Osteocyte (in vitro differentiated cells): ENCODE results near the gene EPAS1. TPM values are rescaled to one million over a fixed set of nuclear protein-coding genes. Genes with fewer than 3 reads are reported as not detected.

Experiments
- DNase-seq: peaks from one replicate; pipeline ENCODE4 v3.0.0; 2021; ENCODE audit warnings: mixed read lengths; ENCODE audit not compliant: unreplicated experiment; ENCODE audit errors: extremely low spot score
- H3K27ac Mint-ChIP-seq: one replicate; pipeline ENCODE4 v1.8.0; 2021; ENCODE audit warnings: mild to moderate bottlenecking, mixed read lengths; ENCODE audit not compliant: unreplicated experiment
- H3K27me3 Mint-ChIP-seq: one replicate; pipeline ENCODE4 v1.8.0; 2021; ENCODE audit warnings: mixed read lengths; ENCODE audit not compliant: unreplicated experiment
- H3K36me3 Mint-ChIP-seq: one replicate; pipeline ENCODE4 v1.8.0; 2021; ENCODE audit warnings: mixed read lengths; ENCODE audit not compliant: unreplicated experiment
- H3K4me1 Mint-ChIP-seq: one replicate; pipeline ENCODE4 v1.8.0; 2021; ENCODE audit warnings: mixed read lengths; ENCODE audit not compliant: unreplicated experiment
- H3K4me3 Mint-ChIP-seq: one replicate; pipeline ENCODE4 v1.8.0; 2021; ENCODE audit warnings: mild to moderate bottlenecking, moderate library complexity, mixed read lengths; ENCODE audit not compliant: unreplicated experiment
- H3K9me3 Mint-ChIP-seq: one replicate; pipeline ENCODE4 v1.8.0; 2021; ENCODE audit warnings: mixed read lengths; ENCODE audit not compliant: unreplicated experiment
- total RNA-seq: library from RNA; stranded (reverse); gene quantifications from 2 replicates; pipeline ENCODE4 v1.2.1, GENCODE V29; 2021
- TF ChIP-seq, protein P1 (sequence below): fragments of 200-600 bp; sonication (generic); IDR thresholded peaks from 2 replicates; pipeline ENCODE4 v1.5.0; 2021; ENCODE audit warnings: antibody characterized with exemption, mild to moderate bottlenecking, moderate library complexity

EPAS1 gene
- total RNA-seq, 1 donor from 2014 or later, result 14.1 TPM

DNA sequence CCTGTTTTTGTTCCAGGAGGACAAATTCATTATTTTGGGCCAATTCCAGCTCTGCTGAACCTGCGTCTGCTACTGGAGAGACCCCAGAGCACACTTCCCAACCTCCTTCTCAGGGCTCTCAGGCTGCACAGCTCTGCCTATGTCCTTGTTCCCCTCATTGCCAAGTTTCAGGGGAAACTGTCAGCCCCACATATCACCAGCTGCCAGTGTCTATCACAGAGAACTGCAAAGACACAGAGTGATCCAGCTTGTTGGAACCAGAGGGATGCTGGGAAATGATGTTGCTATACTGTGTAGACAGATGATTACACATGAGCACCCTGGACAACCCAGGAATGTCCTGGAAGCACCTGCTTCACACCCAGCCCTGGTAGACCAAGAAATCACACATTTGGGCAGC lies 114.8 kb downstream of the EPAS1 start:
- H3K27ac Mint-ChIP-seq, result no peak overlapping the region
- no peak overlapping the region for H3K4me3 Mint-ChIP-seq

DNA sequence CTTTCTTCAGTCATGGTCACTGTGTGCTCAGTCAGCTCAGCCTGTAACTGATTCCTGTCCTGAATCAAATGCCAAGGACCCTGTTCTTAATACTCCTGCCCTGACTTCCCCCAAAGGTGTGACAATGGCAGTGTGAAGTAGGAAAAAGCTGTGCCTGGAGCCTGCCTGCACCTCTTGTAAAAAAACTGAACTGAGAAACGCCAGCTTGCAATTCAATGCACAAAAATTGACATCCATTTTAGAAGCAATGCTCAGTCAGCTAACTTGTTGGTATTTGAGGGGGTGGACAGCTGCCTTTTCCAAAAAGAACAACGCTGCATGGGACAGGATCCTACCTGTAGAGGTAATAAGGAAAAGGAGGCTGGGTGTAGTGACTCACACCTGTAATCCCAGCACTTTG lies 115.9 kb downstream of the EPAS1 start:
- Mint-ChIP-seq H3K27me3 (peaks cover 18% of the 10 kb centered on the region), H3K36me3 (peaks cover 1% of the 10 kb centered on the region), H3K9me3 (peaks cover 19% of the 10 kb centered on the region), H3K4me1 (no peaks in the 10 kb centered on the region), H3K27ac (no peak overlapping the region), H3K4me3 (no peak overlapping the region)
- TF ChIP-seq, protein P1, sequence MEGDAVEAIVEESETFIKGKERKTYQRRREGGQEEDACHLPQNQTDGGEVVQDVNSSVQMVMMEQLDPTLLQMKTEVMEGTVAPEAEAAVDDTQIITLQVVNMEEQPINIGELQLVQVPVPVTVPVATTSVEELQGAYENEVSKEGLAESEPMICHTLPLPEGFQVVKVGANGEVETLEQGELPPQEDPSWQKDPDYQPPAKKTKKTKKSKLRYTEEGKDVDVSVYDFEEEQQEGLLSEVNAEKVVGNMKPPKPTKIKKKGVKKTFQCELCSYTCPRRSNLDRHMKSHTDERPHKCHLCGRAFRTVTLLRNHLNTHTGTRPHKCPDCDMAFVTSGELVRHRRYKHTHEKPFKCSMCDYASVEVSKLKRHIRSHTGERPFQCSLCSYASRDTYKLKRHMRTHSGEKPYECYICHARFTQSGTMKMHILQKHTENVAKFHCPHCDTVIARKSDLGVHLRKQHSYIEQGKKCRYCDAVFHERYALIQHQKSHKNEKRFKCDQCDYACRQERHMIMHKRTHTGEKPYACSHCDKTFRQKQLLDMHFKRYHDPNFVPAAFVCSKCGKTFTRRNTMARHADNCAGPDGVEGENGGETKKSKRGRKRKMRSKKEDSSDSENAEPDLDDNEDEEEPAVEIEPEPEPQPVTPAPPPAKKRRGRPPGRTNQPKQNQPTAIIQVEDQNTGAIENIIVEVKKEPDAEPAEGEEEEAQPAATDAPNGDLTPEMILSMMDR, result no peak
- DNase-seq, result no peak

More for the DNA sequence above, 114.8 kb downstream of the EPAS1 start:
- Mint-ChIP-seq H3K9me3 (peaks cover 17% of the 10 kb centered on the region), H3K36me3 (peaks cover 1% of the 10 kb centered on the region), H3K4me1 (no peaks in the 10 kb centered on the region), H3K27me3 (peaks cover 18% of the 10 kb centered on the region)
- DNase-seq, result no peak
- TF ChIP-seq, protein P1, result no peak

DNA sequence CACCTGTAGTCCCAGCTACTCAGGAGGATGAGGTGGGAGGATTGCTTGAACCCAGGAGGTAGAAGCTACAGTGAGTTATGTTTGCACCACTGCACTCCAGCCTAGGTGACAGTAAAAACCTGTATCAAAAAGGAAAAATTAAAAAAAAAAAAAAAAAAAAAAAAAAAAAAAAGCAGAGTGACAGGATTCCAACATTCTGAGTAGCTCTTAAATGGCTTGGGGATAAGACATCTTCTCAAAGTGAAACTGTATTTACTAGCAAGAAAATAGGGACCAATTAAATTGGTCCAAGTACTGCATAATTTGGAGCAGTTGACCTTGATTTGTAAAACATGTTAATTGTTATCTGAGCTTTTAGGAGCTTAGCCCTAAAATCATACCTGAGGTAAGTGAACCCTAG lies 116.4 kb downstream of the EPAS1 start:
- H3K4me3 Mint-ChIP-seq, result no peak overlapping the region
- peaks cover 18% of the 10 kb centered on the region for H3K27me3 Mint-ChIP-seq
- peaks cover 23% of the 10 kb centered on the region for H3K9me3 Mint-ChIP-seq
- H3K36me3 Mint-ChIP-seq, result peaks cover 1% of the 10 kb centered on the region
- DNase-seq, result no peak
- H3K27ac Mint-ChIP-seq, result no peak overlapping the region
- TF ChIP-seq, protein P1, result no peak
- no peaks in the 10 kb centered on the region for H3K4me1 Mint-ChIP-seq

DNA sequence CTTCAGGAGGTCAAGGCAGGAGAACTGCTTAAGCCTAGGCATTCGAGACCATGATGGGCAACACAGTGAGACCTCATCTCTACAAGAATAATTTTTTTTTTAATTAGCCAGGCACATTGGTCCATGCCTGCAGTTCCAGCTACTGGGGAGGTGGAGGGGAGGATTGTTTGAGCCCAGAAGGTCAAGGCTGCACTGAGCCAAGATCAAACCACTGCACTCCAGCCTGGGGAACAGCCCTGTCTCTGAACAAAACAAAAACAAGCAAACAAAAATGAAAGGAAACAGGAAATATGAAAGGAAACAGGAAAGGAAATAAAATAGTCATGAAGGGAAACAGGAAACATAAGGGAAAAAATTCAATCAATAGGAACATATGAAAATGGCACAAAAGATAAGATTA lies 117.5 kb downstream of the EPAS1 start:
- Mint-ChIP-seq H3K4me3 (no peak overlapping the region), H3K4me1 (no peaks in the 10 kb centered on the region), H3K9me3 (peaks cover 31% of the 10 kb centered on the region), H3K27me3 (peaks cover 28% of the 10 kb centered on the region), H3K36me3 (peaks cover 1% of the 10 kb centered on the region), H3K27ac (no peak overlapping the region)
- no peak for DNase-seq
- TF ChIP-seq, protein P1, result no peak

DNA sequence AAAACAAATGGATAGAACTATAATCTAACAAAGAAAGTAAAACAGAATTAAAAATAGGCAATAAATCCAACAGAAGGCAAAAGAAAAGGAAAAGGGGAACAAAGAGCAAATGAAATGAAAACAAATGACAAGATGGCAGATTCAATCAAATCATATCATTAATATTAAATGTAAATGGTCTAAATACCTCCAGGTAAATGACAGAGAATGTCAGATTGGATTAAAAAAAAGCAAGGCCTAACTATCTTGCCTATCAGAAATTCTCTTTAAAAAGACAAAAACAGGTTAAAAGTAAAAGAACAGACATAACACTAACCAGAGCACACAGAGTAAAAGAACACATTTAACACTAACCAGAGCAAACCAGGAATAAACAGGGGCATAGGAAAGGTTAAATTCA lies 119.1 kb downstream of the EPAS1 start:
- Mint-ChIP-seq H3K4me1 (no peaks in the 10 kb centered on the region), H3K9me3 (peaks cover 39% of the 10 kb centered on the region), H3K4me3 (no peak overlapping the region), H3K27ac (no peak overlapping the region), H3K27me3 (peaks cover 29% of the 10 kb centered on the region), H3K36me3 (peaks cover 1% of the 10 kb centered on the region)
- TF ChIP-seq, protein P1, result no peak
- DNase-seq, result no peak
